AML-193 (cell line): ENCODE measurements around the gene PLCL2.
"Not testable (repeated sequence)": the region's sequence is repeated elsewhere in the genome, so short reads cannot be mapped to it uniquely, and the experiment has no call there.

Experiments
- DNase-seq, 2 experiments: peaks; one replicate each; lab custom pipeline; 2025; lab: John Stamatoyannopoulos, UW

Gene PLCL2

GRCh38 chr3:17119201-17120072, 234.7 kb downstream of the PLCL2 start:
- DNase-seq: no peak

DNA sequence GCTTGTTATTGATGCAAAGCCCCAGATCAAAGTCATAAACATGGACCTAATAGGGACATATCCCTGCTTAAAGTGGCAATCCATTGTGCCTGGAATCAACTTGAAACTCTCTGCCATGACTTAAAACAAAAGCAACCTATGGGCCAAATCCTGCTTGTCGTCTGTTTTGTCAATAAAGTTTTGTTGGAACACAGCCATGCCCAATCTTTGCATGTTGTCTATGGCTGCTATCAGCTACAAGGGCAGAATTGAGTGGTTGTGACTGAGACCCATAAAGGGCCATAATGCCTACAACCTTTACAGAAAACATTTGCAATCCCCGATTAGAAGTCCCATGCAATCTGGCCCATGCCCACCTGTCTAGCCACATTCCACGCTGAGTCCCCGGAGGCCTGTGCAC, 235.4 kb downstream of the PLCL2 start:
- no peak for DNase-seq

GRCh38 chr3:17121336-17121735, 236.6 kb downstream of the PLCL2 start:
- no peak for DNase-seq

DNA sequence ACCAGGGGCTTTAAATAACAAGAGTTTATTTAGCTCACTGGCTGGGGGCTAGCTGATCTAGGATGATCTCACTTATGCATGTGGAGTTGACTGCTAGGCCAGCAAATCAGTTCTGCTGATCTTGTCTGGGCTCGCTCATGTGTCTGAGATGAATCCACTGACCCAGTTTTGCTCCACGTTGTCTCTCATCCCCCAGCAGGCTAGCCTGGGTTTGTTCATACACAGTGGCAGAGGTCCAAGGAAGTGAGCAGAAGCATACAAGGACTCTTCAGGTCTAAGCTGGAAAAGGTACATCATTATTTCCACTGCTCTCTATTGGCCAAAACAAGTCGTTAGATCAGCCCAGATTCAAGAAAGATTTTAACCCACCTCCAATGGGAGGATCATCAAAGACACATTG, 238.0 kb downstream of the PLCL2 start:
- no peak for DNase-seq

DNA sequence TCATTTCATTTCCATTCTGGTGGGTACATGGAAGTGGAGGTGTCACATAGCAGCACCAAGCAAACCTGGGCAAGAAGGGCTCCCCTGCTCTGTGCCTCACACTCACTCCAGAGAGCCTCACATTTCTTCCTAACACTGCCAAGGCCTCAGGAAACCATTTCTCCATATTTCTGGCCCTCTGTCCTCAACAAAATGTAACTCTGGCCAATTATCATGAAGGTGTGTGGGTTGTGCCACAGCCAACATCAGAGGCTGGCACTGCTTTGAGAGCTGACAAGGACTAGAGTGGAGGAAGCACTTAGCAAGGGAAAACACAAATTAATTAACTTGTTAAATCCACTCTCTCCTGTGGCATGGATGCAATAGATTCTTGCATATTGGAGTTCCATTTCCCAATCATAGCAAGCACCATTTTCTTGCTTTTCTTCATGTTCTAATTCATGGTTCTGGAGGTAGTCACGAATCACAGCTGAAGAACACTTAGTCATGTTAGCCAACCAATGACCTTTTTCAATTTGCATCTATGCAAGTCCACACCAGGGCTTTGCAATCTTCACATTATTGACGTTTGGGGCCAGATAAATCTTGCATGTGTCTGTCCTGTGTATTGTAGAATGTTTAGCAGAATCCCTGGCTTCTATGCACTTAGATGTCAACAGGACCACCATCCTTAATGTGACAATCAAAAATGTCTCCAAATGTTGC, 241.1 kb downstream of the PLCL2 start:
- DNase-seq: no peak

DNA sequence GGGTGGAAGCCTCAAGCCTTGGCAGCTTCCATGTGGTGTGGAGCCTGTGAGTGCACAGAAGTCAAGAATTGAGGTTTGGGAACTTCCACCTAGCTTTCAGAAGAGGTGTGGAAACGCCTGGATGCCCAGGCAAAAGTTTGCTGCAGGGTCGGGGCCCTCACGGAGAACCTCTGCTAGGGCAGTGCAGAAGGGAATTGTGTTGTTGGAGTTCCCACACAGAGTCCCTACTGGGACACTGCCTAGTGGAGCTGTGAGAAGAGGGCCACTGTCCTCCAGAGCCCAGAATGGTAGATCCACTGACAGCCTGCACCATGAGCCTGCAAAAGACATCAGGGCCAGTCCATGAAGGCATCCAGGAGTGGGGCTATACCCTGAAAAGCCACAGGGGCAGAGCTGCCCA, 243.9 kb downstream of the PLCL2 start:
- DNase-seq: not testable (repeated sequence)

DNA sequence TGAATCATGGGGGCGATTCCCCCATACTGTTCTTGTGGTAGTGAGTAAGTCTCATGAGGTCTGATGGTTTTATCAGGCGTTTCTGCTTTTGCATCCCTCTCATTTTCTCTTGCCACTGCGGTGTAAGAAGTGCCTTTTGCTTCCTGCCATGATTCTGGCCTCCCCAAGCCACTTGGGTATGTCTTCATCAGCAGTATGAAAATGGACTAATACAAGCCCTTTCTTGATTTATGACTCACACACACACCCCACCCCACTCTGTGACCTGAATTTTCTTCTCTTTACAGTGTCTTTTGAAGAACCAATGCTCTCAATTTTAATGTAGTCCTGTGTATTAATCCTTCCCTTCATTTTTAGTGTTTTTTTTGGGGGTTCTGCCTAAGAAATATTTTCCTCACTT, 244.8 kb downstream of the PLCL2 start:
- no peak for DNase-seq

DNA sequence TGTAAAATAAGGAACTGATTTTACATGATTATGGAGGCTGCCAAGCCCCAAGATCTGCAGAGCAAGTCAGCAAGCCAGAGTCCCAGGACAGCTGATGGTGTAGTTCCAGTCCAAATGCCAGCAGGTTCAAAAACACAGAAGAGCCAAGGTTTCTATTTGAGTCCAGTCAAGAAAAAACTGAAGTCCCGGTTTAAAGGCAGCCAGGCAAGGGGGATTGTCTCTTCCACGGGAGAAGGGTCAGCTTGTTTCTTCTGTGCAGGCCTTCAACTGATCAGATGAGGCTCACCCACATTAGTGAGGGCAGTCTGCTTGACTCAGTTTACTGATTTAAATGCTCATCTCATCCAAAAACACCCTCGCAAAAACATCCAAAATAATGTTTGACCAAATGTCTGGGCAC, 246.2 kb downstream of the PLCL2 start:
- no peak for DNase-seq

DNA sequence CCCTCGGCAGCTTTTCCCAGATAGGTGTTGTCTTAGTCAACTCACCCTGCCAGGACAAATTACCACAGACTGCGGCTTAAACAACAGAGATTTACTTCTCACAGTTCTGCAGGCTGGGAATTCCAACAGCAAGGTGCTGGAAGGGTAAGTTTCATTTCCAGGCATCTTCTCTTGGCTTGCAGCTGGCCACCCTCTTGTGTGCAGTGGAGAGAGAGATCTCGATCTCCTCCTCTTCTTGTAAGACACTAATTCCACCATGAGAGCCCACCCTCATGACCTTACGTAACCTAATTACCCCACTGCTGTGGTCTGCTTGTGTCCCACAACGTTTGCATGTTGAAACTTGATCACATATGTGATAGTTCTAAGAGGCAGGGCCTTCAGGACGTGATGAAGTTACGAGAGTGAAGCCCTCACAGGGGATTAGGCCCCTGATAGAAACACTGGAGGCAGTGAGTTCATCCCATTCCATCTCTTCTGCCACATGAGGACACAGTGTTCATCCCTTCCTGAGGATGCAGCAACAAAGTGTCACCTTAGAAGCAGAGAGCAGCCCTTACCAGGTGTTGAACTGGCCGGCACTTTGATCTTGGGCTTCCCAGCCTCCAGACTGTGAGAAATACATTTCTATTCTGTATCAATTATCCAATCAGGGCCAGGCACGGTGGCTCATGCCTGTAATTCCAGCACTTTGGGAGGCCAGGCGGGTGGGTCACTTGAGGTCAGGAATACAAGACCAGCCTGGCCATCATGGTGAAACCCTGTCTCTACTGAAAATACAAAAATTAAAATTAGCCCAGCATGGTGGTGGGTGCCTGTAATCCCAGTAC, 247.7 kb downstream of the PLCL2 start:
- DNase-seq: no peak

- no peak for DNase-seq
Measured at GRCh38 chr3:17133632-17134545, 249.1 kb downstream of the PLCL2 start.

- no peak for DNase-seq
Measured at GRCh38 chr3:17135696-17136095, 250.9 kb downstream of the PLCL2 start.

- DNase-seq: no peak
Measured at GRCh38 chr3:17136136-17136721, 251.5 kb downstream of the PLCL2 start.

DNA sequence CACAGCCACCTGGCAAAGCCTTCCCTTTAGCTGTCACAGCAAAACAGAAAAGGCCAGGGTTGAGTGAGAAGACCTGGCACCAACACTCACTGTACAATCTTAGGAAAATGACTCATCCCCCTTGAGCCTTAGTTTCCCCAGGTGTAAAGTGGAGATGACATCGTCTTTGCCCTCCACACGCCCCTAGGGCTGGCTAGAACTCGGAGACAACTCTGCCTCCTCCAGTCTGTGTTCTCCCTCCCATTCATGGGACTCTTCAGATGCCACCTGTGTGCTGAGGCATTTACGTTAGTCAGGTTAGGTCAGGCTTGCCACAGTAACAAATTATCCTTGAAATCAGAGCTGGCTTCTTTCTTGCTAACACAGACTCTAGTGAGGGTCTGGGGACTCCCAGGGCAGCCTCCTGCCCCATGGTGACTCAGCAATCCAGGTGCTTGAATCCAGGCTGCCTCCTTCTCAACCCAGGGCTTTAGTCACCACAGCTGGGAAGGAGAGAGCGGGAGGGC, 252.6 kb downstream of the PLCL2 start:
- DNase-seq: no peak

- DNase-seq: no peak
Measured at GRCh38 chr3:17138246-17139039, 253.7 kb downstream of the PLCL2 start.
